SH-SY5Y (cell line): ENCODE results near the gene RPS6KA2.

Experiments used
- GATA2 ChIP-seq: IDR thresholded peaks from 2 replicates; pipeline ENCODE4 v1.6.1; 2011; ENCODE audit warnings: mild to moderate bottlenecking, low read depth, low read length
- GATA3 ChIP-seq: IDR thresholded peaks from 2 replicates; pipeline ENCODE4 v1.6.1; 2011; ENCODE audit warnings: low read depth, mild to moderate bottlenecking, low read length, moderate library complexity

- TF ChIP-seq GATA3, result no peak
- no peak for TF ChIP-seq GATA2
Observed at GRCh38 chr6:166615059-166615770, 11.8 kb downstream of the RPS6KA2 start.
